K562 (cell line): Measurements from ENCODE around the gene ZNF335. TPM values are rescaled to one million over a fixed set of nuclear protein-coding genes. Genes with fewer than 3 reads are reported as not detected.
A peak's percentile ranks its signal among the peaks of the same experiment; 100 is the strongest.

Source experiments
- BACH1 ChIP-seq: fragments of 200-800 bp; sonication (Bioruptor generic); IDR thresholded peaks from 2 replicates; pipeline ENCODE4 v1.6.1; 2016; ENCODE audit warnings: missing genetic modification characterization, missing compliant biosample characterization
- CHD1 ChIP-seq: fragments of 200-600 bp; sonication (generic); IDR thresholded peaks from one replicate; pipeline ENCODE4 v1.6.1; 2012; ENCODE audit warnings: mild to moderate bottlenecking, moderate library complexity, low read length, inconsistent platforms
- JUNB ChIP-seq: fragments of 450-650 bp; formaldehyde crosslinking; conservative IDR thresholded peaks from 2 replicates; pipeline ENCODE4 v1.4.0; 2020; ENCODE audit warnings: mild to moderate bottlenecking
- MIER1 ChIP-seq: fragments of 450-650 bp; IDR thresholded peaks from 2 replicates; pipeline ENCODE4 v1.6.1; 2016; ENCODE audit warnings: antibody characterized with exemption, mild to moderate bottlenecking, low read depth
- MTA1 ChIP-seq: fragments of 450-650 bp; IDR thresholded peaks from 2 replicates; pipeline ENCODE4 v1.6.1; 2017; ENCODE audit warnings: borderline replicate concordance
- POLR2B ChIP-seq: fragments of 450-650 bp; IDR thresholded peaks from 2 replicates; pipeline ENCODE4 v1.6.1; 2018; ENCODE audit warnings: low read depth; ENCODE audit not compliant: partially characterized antibody
- SETDB1 ChIP-seq: IDR thresholded peaks from one replicate; pipeline ENCODE4 v1.6.1; 2012; ENCODE audit warnings: low read length, control low read depth, inconsistent platforms
- SPI1 ChIP-seq: IDR thresholded peaks from 2 replicates; pipeline ENCODE4 v1.6.1; 2011; ENCODE audit warnings: low read depth, low read length, control low read depth, borderline replicate concordance
- SRSF1 ChIP-seq: fragments of 200-400 bp; formaldehyde crosslinking; IDR thresholded peaks from 2 replicates; pipeline ENCODE4 v1.6.1; 2017; ENCODE audit warnings: mild to moderate bottlenecking, low read depth, low read length, moderate library complexity
- TEAD1 ChIP-seq, 2 experiments: fragments of 450-650 bp in 1 of 2; sonication (generic) in 1 of 2; formaldehyde crosslinking; IDR thresholded peaks; 2 replicates each; pipeline versions ENCODE4 v1.4.0 to v1.8.0; 2020 to 2022; ENCODE audit warnings: mild to moderate bottlenecking in 2 of 2, missing genetic modification reagents in 1 of 2
- TFAM ChIP-seq: fragments of 250-450 bp; sonication (Bioruptor Pico); conservative IDR thresholded peaks from 2 replicates; pipeline ENCODE4 v1.5.0; 2021; ENCODE audit warnings: mild to moderate bottlenecking, moderate library complexity
- TRIM28 ChIP-seq: fragments of 450-650 bp; IDR thresholded peaks from 2 replicates; pipeline ENCODE4 v1.6.1; 2017
- USF2 ChIP-seq: sonication (generic); formaldehyde crosslinking; IDR thresholded peaks from 2 replicates; pipeline ENCODE4 v1.5.0; 2020; ENCODE audit warnings: missing genetic modification reagents
- ZBTB17 ChIP-seq: fragments of 450-650 bp; formaldehyde crosslinking; IDR thresholded peaks from 2 replicates; pipeline ENCODE4 v1.4.0; 2020; ENCODE audit warnings: mild to moderate bottlenecking
- ZBTB40 ChIP-seq, 2 experiments: fragments of 450-650 bp in 1 of 2; sonication (generic) in 1 of 2; formaldehyde crosslinking in 1 of 2; IDR thresholded peaks; 2 replicates each; pipeline versions ENCODE4 v1.7.1 to v1.9.0; 2016 to 2022; ENCODE audit warnings: inconsistent platforms in 1 of 2, mild to moderate bottlenecking in 1 of 2, missing genetic modification reagents in 1 of 2
- ZFPM2 ChIP-seq: fragments of 250-450 bp; sonication (Bioruptor Pico); IDR thresholded peaks from 2 replicates; pipeline ENCODE4 v1.5.1; 2022; ENCODE audit warnings: mild to moderate bottlenecking
- ZNF23 ChIP-seq: fragments of 250-450 bp; sonication (Bioruptor Pico); IDR thresholded peaks from 2 replicates; pipeline ENCODE4 v1.4.0; 2020; ENCODE audit warnings: mild to moderate bottlenecking
- ZNF282 ChIP-seq: sonication (generic); formaldehyde crosslinking; IDR thresholded peaks from 2 replicates; pipeline ENCODE4 v1.8.1; 2023; ENCODE audit warnings: missing genetic modification reagents
- ZNF347 ChIP-seq: fragments of 450-650 bp; formaldehyde crosslinking; IDR thresholded peaks from 2 replicates; pipeline ENCODE4 v1.4.0; 2020; ENCODE audit warnings: low read depth, mild to moderate bottlenecking, moderate library complexity
- ZNF408 ChIP-seq: fragments of 250-450 bp; sonication (Bioruptor Pico); IDR thresholded peaks from 2 replicates; pipeline ENCODE4 v1.4.0; 2020; ENCODE audit warnings: low read depth, mild to moderate bottlenecking, moderate library complexity
- polyA plus RNA-seq, 8 experiments: library from polyadenylated mRNA; depleted of rRNA in 4 of 8; stranded (reverse) in 5 of 8; unstranded in 3 of 8; fragments of >200 nt; fragmentation: Nextera tagmentation in 2 of 8; fragmentation: Illumina TruSeq in 1 of 8; extraction: Ambion mirVana in 2 of 8; extraction: Trizol in 1 of 8; gene quantifications; 2 replicates each; pipeline versions ENCODE4 v1.2.1 to v1.2.3, GENCODE V29; 2011 to 2014; ENCODE audit warnings: inconsistent platforms in 1 of 8, missing spikeins in 1 of 8
- total RNA-seq, 7 experiments: library from RNA; depleted of rRNA in 6 of 7; stranded (reverse); fragments of >200 nt in 6 of 7; fragmentation: Illumina TruSeq in 2 of 7; extraction: Trizol in 2 of 7; gene quantifications; 2 replicates each; pipeline versions ENCODE4 v1.2.1 to v1.2.3, GENCODE V29; 2011 to 2021; ENCODE audit warnings: low replicate concordance in 1 of 7

The ZNF335 gene
- total and polyA plus RNA-seq, 9 of the 15 experiments (the other 6 are each of a cell fraction or from before 2014, with no cell fraction given), result 0.39 to 16.0 (median 7.6) TPM

GRCh38 chr20:45970646-45971424 is 1.2 kb downstream of the ZNF335 start (continued):
- TF ChIP-seq CHD1 (no peak), POLR2B (no peak), MIER1 (no peak), SPI1 (no peak), ZNF347 (CRISPR knock-in tag) (no peak), BACH1 (tag) (no peak), ZBTB40 (IDR thresholded peaks at IDR 0.05) (0 out of 2 replicates have a peak, but pooled peaks have one; percentile 14), ZBTB40 (CRISPR knock-in tag; IDR thresholded peaks at IDR 0.05) (no peak), TEAD1 (CRISPR knock-in tag; IDR thresholded peaks at IDR 0.05) (0 out of 4 replicates have a peak, but pooled peaks of 1 of the 2 experiments have one; percentile 18), ZNF408 (CRISPR knock-in tag) (no peak), TFAM (CRISPR knock-in tag) (no peak), ZNF282 (CRISPR knock-in tag) (peak; percentile 92; the same call in 1 of the 2 replicates), SRSF1 (0 out of 2 replicates have a peak, but pooled peaks have one; percentile 50), TRIM28 (no peak), ZNF23 (CRISPR knock-in tag) (no peak), USF2 (CRISPR knock-in tag) (no peak), JUNB (CRISPR knock-in tag) (no peak), ZBTB17 (CRISPR knock-in tag) (no peak), ZFPM2 (CRISPR knock-in tag) (no peak), SETDB1 (no peak), MTA1 (no peak)
